OCI-LY7 (cell line): ENCODE measurements around the gene ZNF117. TPM values are rescaled to one million over a fixed set of nuclear protein-coding genes. Genes with fewer than 3 reads are reported as not detected.
"Not testable (repeated sequence)": the region's sequence is repeated elsewhere in the genome, so short reads cannot be mapped to it uniquely, and the experiment has no call there.

Source experiments
- BruUV-seq: library from RNA; stranded (reverse); fragments of 400-500 nt; replicated peaks from 2 replicates; lab custom pipeline; 2021; lab: Mats Ljungman, UMichigan
- CTCF ChIA-PET: fragments of 300-600 bp; sonication (Branson Sonifier 250); formaldehyde crosslinking; loops from one replicate; lab custom pipeline; 2022; ENCODE audit warnings: antibody characterized with exemption; ENCODE audit not compliant: unreplicated experiment; lab: Charles Lee
- POLR2A ChIA-PET: fragments of 300-600 bp; sonication (Branson Sonifier 250); formaldehyde crosslinking; loops from one replicate; lab custom pipeline; 2022; ENCODE audit warnings: antibody characterized with exemption; lab: Charles Lee
- DNase-seq: peaks from one replicate; pipeline ENCODE4 v3.0.0-alpha.2; 2015; ENCODE audit warnings: low spot score
- H2AFZ ChIP-seq: fragments of 200-600 bp; sonication (generic), shearing (Covaris generic); 2 replicates; pipeline ENCODE4 v1.6.1; 2014; ENCODE audit warnings: mild to moderate bottlenecking, antibody characterized with exemption, low read length, moderate library complexity
- H3K27ac ChIP-seq: fragments of 200-600 bp; sonication (generic); 2 replicates; pipeline ENCODE4 v1.5.1; 2014; ENCODE audit warnings: mixed run types, low read depth, mild to moderate bottlenecking, moderate library complexity, low read length, inconsistent platforms; ENCODE audit not compliant: poor library complexity, severe bottlenecking
- H3K36me3 ChIP-seq: fragments of 200-600 bp; sonication (generic); 2 replicates; pipeline ENCODE4 v1.6.1; 2014; ENCODE audit warnings: mild to moderate bottlenecking, antibody characterized with exemption, low read length, moderate library complexity, mixed read lengths; ENCODE audit not compliant: insufficient read depth
- H3K4me1 ChIP-seq: fragments of 200-600 bp; sonication (generic); 2 replicates; pipeline ENCODE4 v1.5.1; 2014; ENCODE audit warnings: mild to moderate bottlenecking, low read length; ENCODE audit not compliant: insufficient read depth, poor library complexity, severe bottlenecking
- H3K4me2 ChIP-seq: fragments of 200-600 bp; sonication (generic); 2 replicates; pipeline ENCODE4 v1.6.1; 2014; ENCODE audit warnings: mild to moderate bottlenecking, low read length
- H3K4me3 ChIP-seq: fragments of 200-600 bp; sonication (generic); 2 replicates; pipeline ENCODE4 v1.5.1; 2014; ENCODE audit warnings: mild to moderate bottlenecking, low read depth, low read length; ENCODE audit not compliant: poor library complexity, severe bottlenecking
- H3K79me2 ChIP-seq: fragments of 200-600 bp; sonication (generic); 2 replicates; pipeline ENCODE4 v1.6.1; 2016; ENCODE audit warnings: low read depth, mild to moderate bottlenecking, low read length, moderate library complexity, mixed read lengths; ENCODE audit not compliant: insufficient read depth
- H3K9me2 ChIP-seq: fragments of 200-600 bp; sonication (generic); 2 replicates; pipeline ENCODE4 v1.6.1; 2016; ENCODE audit warnings: mild to moderate bottlenecking, low read length, mixed read lengths; ENCODE audit not compliant: insufficient read depth
- H3K9me3 ChIP-seq: fragments of 200-600 bp; sonication (generic); 2 replicates; pipeline ENCODE4 v1.6.1; 2014; ENCODE audit warnings: mild to moderate bottlenecking, mixed run types, low read length, mixed read lengths
- H4K20me1 ChIP-seq: fragments of 200-600 bp; sonication (generic); 2 replicates; pipeline ENCODE4 v1.6.1; 2014; ENCODE audit warnings: mild to moderate bottlenecking, antibody characterized with exemption, low read length, moderate library complexity, mixed read lengths; ENCODE audit not compliant: insufficient read depth
- CTCF ChIP-seq: fragments of 200-600 bp; sonication (generic); conservative IDR thresholded peaks from 2 replicates; pipeline ENCODE4 v1.5.1; 2014; ENCODE audit warnings: mild to moderate bottlenecking, antibody characterized with exemption, low read length, moderate library complexity, mixed read lengths
- EZH2phosphoT487 ChIP-seq: fragments of 200-600 bp; sonication (generic); IDR thresholded peaks from 2 replicates; pipeline ENCODE4 v1.6.1; 2018; ENCODE audit warnings: low read depth, borderline replicate concordance, mild to moderate bottlenecking, mixed run types, antibody characterized with exemption, low read length, moderate library complexity, mixed read lengths
- intact Hi-C: fragments of 100-400 bp; cut with micrococcal nuclease; formaldehyde crosslinking; loops from one replicate; pipeline ENCODE4 v1.10.0; 2022; ENCODE audit not compliant: unreplicated experiment
- total RNA-seq, 2 experiments: library from RNA; depleted of rRNA in 1 of 2; stranded (reverse); fragments of >200 nt in 1 of 2; shearing (Covaris generic) in 1 of 2; gene quantifications; 2 replicates each; pipeline ENCODE4 v1.2.3, GENCODE V29; 2014 to 2022

Gene ZNF117
- total RNA-seq, 2 experiments from 2014 or later: 19.5 to 32.8 TPM

GRCh38 chr7:64940021-64940420, 50.8 kb downstream of the ZNF117 start:
- POLR2A ChIA-PET, H3K9me3 ChIP-seq, BruUV-seq, H3K4me3 ChIP-seq, H3K4me2 ChIP-seq, H3K79me2 ChIP-seq, CTCF ChIA-PET, H4K20me1 ChIP-seq, H2AFZ ChIP-seq, H3K9me2 ChIP-seq, H3K27ac ChIP-seq, DNase-seq, H3K4me1 ChIP-seq, intact Hi-C loops: not testable (repeated sequence)
- H3K36me3 ChIP-seq: peaks cover 12% of the 10 kb centered on the region; the same call in 1 of the 2 replicates

GRCh38 chr7:64938540-64938939, 52.3 kb downstream of the ZNF117 start:
- no peaks in the 10 kb centered on the region for H3K9me2 ChIP-seq
- H3K4me2 ChIP-seq: no peak overlapping the region
- TF ChIP-seq EZH2phosphoT487 (no peak), CTCF (no peak)
- POLR2A ChIA-PET: interaction anchor here (0.7 to 1.0 kb wide), 2 partner anchors 31 to 1916 kb away, joined by 4 read pairs; no protein-coding TSS in a partner anchor
- no peak overlapping the region for H2AFZ ChIP-seq
- H3K27ac ChIP-seq: no peak overlapping the region
- intact Hi-C loops: no loop called here
- H3K36me3 ChIP-seq: peaks cover 16% of the 10 kb centered on the region; the same call in 1 of the 2 replicates
- BruUV-seq: no TSS peak
- no peaks in the 10 kb centered on the region for H3K4me1 ChIP-seq
- H3K79me2 ChIP-seq: no peaks in the 10 kb centered on the region
- no peak for DNase-seq
- H4K20me1 ChIP-seq: no peaks in the 10 kb centered on the region
- CTCF ChIA-PET: no interaction called here
- H3K9me3 ChIP-seq: peaks cover 13% of the 10 kb centered on the region
- no peak overlapping the region for H3K4me3 ChIP-seq

GRCh38 chr7:64934478-64934877, 56.4 kb downstream of the ZNF117 start:
- no peak overlapping the region for H2AFZ ChIP-seq
- BruUV-seq: no TSS peak
- CTCF ChIA-PET: no interaction called here

GRCh38 chr7:64928252-64929187, 62.3 kb downstream of the ZNF117 start:
- Histone ChIP-seq H3K36me3 (peaks cover 88% of the 10 kb centered on the region), H3K79me2 (peaks cover 29% of the 10 kb centered on the region; the same call in 1 of the 2 replicates), H3K9me3 (peaks cover 75% of the 10 kb centered on the region)
- H3K4me3 ChIP-seq, H3K27ac ChIP-seq, H3K9me2 ChIP-seq, H3K4me2 ChIP-seq, CTCF ChIA-PET, H4K20me1 ChIP-seq, H3K4me1 ChIP-seq, intact Hi-C loops, DNase-seq, POLR2A ChIA-PET, H2AFZ ChIP-seq: not testable (repeated sequence)
- TSS peak; percentile 18 for BruUV-seq

More at GRCh38 chr7:64934478-64934877, 56.4 kb downstream of the ZNF117 start:
- no peak overlapping the region for H3K27ac ChIP-seq
- intact Hi-C loops: no loop called here
- H4K20me1 ChIP-seq: no peaks in the 10 kb centered on the region
- no peak overlapping the region for H3K4me2 ChIP-seq
- POLR2A ChIA-PET: no interaction called here
- TF ChIP-seq EZH2phosphoT487 (no peak), CTCF (no peak)
- H3K36me3 ChIP-seq: peaks cover 45% of the 10 kb centered on the region
- no peak for DNase-seq
- H3K79me2 ChIP-seq: no peaks in the 10 kb centered on the region; the same call in 1 of the 2 replicates
- no peaks in the 10 kb centered on the region for H3K4me1 ChIP-seq
- H3K9me2 ChIP-seq: no peaks in the 10 kb centered on the region
- peaks cover 31% of the 10 kb centered on the region for H3K9me3 ChIP-seq
- H3K4me3 ChIP-seq: no peak overlapping the region
